Heart left ventricle (tissue), 16 donors: ENCODE measurements around the gene GBGT1. TPM values are rescaled to one million over a fixed set of nuclear protein-coding genes. Genes with fewer than 3 reads are reported as not detected.

Experiments
- ATAC-seq, 4 donors: fragments of 200-7000 bp; cut with Tn5 transposase; one replicate each; pipeline ENCODE4 v1.9.1; 2020 to 2022; ENCODE audit warnings: moderate library complexity in 4 of 4, mild to moderate bottlenecking in 3 of 4, moderate number of reproducible peaks in 1 of 4
- DNase-seq, 5 donors: peaks; one replicate each; pipeline ENCODE4 v3.0.0-alpha.2; 2020
- H3K27ac ChIP-seq, 12 donors: fragments of 200-600 bp; sonication (generic) in 4 of 12; one replicate each; pipeline versions ENCODE4 v1.5.0 to v1.8.0; 2016 to 2022; ENCODE audit warnings: mild to moderate bottlenecking in 2 of 12
- H3K27me3 ChIP-seq, 9 donors: fragments of 200-600 bp; sonication (generic) in 2 of 9; one replicate each; pipeline versions ENCODE4 v1.5.1 to v1.8.0; 2016 to 2022; ENCODE audit warnings: mild to moderate bottlenecking in 3 of 9
- H3K36me3 ChIP-seq, 9 donors: fragments of 200-600 bp; sonication (generic) in 2 of 9; one replicate each; pipeline versions ENCODE4 v1.5.0 to v1.8.0; 2018 to 2022; ENCODE audit warnings: mild to moderate bottlenecking in 2 of 9
- H3K4me1 ChIP-seq, 12 donors: fragments of 200-600 bp; sonication (generic) in 4 of 12; one replicate each; pipeline versions ENCODE4 v1.5.0 to v1.8.0; 2016 to 2022; ENCODE audit warnings: mild to moderate bottlenecking in 3 of 12
- H3K4me3 ChIP-seq, 12 donors: fragments of 200-600 bp; sonication (generic) in 4 of 12; one replicate each; pipeline versions ENCODE4 v1.5.0 to v1.8.0; 2017 to 2022; ENCODE audit warnings: mild to moderate bottlenecking in 9 of 12, moderate library complexity in 4 of 12
- H3K9me3 ChIP-seq, 12 donors: fragments of 200-600 bp; sonication (generic) in 4 of 12; one replicate each; pipeline versions ENCODE4 v1.5.0 to v1.8.0; 2016 to 2022; ENCODE audit warnings: mild to moderate bottlenecking in 1 of 12
- POLR2A ChIP-seq, 2 donors: fragments of 450-650 bp; IDR thresholded peaks; one replicate each; pipeline ENCODE4 v1.6.1; 2017; ENCODE audit warnings: antibody characterized with exemption in 2 of 2, mild to moderate bottlenecking in 2 of 2, moderate library complexity in 2 of 2
- WGBS, 4 donors: extraction: QIAGEN DNeasy Blood & Tissue Kit in 2 of 4; methylation state at CpG; one replicate each; pipeline versions ENCODE4 v1.1.5 to v1.1.7; 2013 to 2018; 5-methylcytosine and 5-hydroxymethylcytosine counted together
- intact Hi-C, 10 donors: fragments of 100-400 bp; cut with DNase I; formaldehyde crosslinking; loops; one replicate each; pipeline versions ENCODE4 v1.11.1 to v1.14.2; 2022
- polyA plus RNA-seq, 2 donors: library from polyadenylated mRNA; stranded (reverse); fragments of 200-250 nt; gene quantifications; one replicate each; pipeline ENCODE4 v1.2.3, GENCODE V29; 2013
- total RNA-seq, 9 donors: library from RNA; depleted of rRNA in 2 of 9; stranded (reverse); fragments of >200 nt in 2 of 9; fragmentation: NEBNext Ultra II Directional in 3 of 9; extraction: Animal tissue kit (Norgen Biotek cat#: 25700) in 3 of 9; gene quantifications; one replicate each; pipeline versions ENCODE4 v1.1.0 to v1.2.4, GENCODE V29; 2016 to 2023
- TF ChIP-seq, protein P1 (sequence below), 12 donors: fragments of 200-600 bp; sonication (generic) in 4 of 12; IDR thresholded peaks; one replicate each; pipeline versions ENCODE4 v1.5.0 to v1.8.0; 2018 to 2022; ENCODE audit warnings: antibody characterized with exemption in 12 of 12, mild to moderate bottlenecking in 5 of 12
- donor health status: ischemic (EF 13 %, LVEDD 7.1; RV severe dilation, severe dysfunction).
- donor health status: healthy with polysubstance abuse.
- donor health status: DM: no; HTN: yes; CAD: no.
- donor health status: DM: no; HTN: no; CAD: no.
- donor health status: ischemic (EF 25% LVEDD 6.9; RV normal size, moderate dysfunction).
- donor health status: ischemic (EF 25% LVEDD 5.7; RV mildly dilated, moderate dysfunction).
- donor health status: healthy.
- donor health status: DM: yes; HTN: yes; CAD: no.
- donor health status: ischemic (EF 35%, LVEDD 5.7; RV mildly dilated, moderate dysfunction).
- donor health status: nonischemic (EF 11% LVEDD 7.7; RV severe dilation, severe dysfunction).
- donor health status: DM: yes; HTN: yes; CAD: no.
- donor health status: PGD.
- donor health status: ischemic (EF 29% LVEDD 5.4; RV normal size, mild dysfunction).
- donor health status: nonischemic (EF 23%, LVEDD 6.1; RV moderate dilation, normal function).

GBGT1 gene
- total and polyA plus RNA-seq, 11 donors = 4.6 to 22.5 (median 7.0) TPM

DNA sequence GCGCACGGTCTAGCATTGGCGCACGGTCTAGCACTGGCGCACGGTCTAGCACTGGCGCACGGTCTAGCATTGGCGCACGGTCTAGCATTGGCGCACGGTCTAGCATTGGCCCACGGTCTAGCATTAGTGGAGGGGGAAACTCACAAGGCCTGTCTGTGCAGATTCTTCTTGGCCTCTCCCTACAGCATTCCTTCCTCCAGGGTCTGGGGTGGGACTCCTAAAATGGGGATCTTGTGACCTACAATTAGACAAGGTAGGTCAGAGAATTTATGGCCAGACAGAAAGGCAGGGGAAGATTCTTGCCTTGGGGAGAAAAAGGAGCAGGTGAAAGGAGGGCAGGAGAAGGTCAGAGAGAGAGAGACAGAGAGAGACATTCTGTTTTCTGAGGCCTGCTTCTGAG is 5.4 kb upstream of the GBGT1 start:
- DNase-seq (no peak), ATAC-seq (no peak)
- Histone ChIP-seq H3K27me3 (peaks cover 0 to 4% (median 0%) of the 10 kb centered on the region in 9 donors), H3K9me3 (no peaks in the 10 kb centered on the region), H3K36me3 (no peaks in the 10 kb centered on the region), H3K27ac (no peak overlapping the region), H3K4me3 (no peak overlapping the region), H3K4me1 (peaks cover 0 to 9% (median 2%) of the 10 kb centered on the region in 12 donors)
- intact Hi-C loops = no loop called here
- WGBS, 4 donors = 92 to 96% (median 95%) methylated on average over 13 of the region's 13 CpGs
- TF ChIP-seq POLR2A (IDR thresholded peaks at IDR 0.05) = no peak
- TF ChIP-seq, protein P1, sequence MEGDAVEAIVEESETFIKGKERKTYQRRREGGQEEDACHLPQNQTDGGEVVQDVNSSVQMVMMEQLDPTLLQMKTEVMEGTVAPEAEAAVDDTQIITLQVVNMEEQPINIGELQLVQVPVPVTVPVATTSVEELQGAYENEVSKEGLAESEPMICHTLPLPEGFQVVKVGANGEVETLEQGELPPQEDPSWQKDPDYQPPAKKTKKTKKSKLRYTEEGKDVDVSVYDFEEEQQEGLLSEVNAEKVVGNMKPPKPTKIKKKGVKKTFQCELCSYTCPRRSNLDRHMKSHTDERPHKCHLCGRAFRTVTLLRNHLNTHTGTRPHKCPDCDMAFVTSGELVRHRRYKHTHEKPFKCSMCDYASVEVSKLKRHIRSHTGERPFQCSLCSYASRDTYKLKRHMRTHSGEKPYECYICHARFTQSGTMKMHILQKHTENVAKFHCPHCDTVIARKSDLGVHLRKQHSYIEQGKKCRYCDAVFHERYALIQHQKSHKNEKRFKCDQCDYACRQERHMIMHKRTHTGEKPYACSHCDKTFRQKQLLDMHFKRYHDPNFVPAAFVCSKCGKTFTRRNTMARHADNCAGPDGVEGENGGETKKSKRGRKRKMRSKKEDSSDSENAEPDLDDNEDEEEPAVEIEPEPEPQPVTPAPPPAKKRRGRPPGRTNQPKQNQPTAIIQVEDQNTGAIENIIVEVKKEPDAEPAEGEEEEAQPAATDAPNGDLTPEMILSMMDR (IDR thresholded peaks at IDR 0.05) = no peak

DNA sequence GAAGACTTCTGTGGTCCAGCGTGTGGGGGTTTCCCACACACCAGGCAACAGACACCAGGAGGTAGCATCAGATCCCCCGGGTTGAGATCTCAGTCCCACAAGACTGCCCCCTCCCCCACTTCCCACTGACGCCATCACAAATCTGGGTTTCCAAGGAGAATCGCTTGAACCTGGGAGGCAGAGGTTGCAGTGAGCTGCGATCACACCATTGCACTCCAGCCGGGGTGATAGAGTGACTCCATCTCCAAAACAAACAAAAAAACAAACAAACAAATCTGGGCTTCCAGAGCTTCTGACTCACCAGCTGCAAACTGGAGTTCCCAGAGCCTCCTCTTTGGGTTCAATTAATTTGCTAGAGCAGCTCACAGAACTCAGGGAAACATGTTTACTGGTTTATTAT is 4.7 kb upstream of the GBGT1 start:
- no peak for ATAC-seq
- Histone ChIP-seq H3K27me3 (peaks cover 0 to 4% (median 0%) of the 10 kb centered on the region in 9 donors), H3K36me3 (no peaks in the 10 kb centered on the region), H3K27ac (no peak overlapping the region), H3K4me3 (no peak overlapping the region), H3K9me3 (no peaks in the 10 kb centered on the region), H3K4me1 (peaks cover 0 to 16% (median 6%) of the 10 kb centered on the region in 12 donors)
- WGBS, 4 donors = 53 to 62% (median 55%) methylated on average over 6 of the region's 6 CpGs
- DNase-seq = no peak
- intact Hi-C loops = no loop called here
- TF ChIP-seq, protein P1 (IDR thresholded peaks at IDR 0.05) = no peak
- TF ChIP-seq POLR2A (IDR thresholded peaks at IDR 0.05) = no peak

DNA sequence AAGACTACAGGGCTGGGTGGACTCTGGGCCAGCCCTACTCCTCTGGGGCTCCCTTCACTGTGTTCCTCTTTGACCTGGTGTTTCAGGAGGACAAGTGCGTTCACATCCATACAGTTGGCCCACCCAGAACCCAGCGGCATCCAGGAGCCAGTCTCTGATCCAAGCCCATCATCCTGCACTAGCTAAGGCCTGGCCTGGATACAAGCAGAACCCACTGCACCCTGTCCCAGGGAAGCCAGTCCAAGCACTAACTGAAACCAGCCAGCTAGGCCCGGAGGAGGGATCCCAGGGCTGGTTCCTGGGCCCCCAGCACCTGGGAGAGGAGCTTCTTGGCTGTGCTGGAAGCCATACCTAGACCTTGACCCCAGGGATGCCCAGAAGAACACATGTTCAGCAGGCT is 4.1 kb upstream of the GBGT1 start:
- WGBS, 4 donors = 80 to 90% (median 90%) methylated on average over 2 to 3 of the region's 3 CpGs

DNA sequence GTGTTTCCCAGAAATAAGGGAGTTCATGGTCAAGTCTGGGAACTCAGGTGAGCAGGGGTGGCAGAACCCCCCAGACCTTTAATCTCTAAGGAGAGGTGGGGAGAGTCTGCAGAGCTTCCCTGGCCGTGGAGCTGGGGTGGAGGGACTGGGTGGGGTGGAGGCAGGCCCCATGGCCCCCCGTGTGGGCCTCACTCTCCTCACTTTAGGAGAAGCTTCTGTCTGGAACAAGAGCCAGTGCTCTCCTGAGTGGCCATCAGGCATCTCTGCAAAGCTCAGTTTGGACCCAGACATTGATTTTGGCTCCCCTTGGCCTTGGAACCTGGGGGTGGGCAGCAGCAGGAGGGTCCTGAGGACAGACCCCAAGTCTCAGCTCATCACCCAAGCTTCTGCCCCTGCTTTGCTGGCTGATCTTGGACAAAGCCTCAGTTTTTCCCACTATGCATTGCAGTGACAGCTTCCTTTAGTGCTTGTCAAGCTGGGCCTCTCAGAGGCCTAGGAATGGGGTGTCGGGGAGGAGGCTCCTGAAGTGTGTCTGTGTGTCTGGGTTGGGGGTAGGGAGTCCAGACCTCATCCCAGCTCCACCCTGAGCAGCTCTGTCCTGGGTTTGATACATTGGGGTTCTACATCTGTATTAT is 3.5 kb upstream of the GBGT1 start:
- intact Hi-C loops = no loop called here
- 73 to 100% (median 79%) methylated on average over 1 to 3 of the region's 3 CpGs for WGBS, 4 donors
- peaks cover 0 to 24% (median 14%) of the 10 kb centered on the region in 12 donors for H3K4me1 ChIP-seq
- no peak overlapping the region for H3K4me3 ChIP-seq
- no peak overlapping the region for H3K27ac ChIP-seq
- ATAC-seq = no peak
- H3K9me3 ChIP-seq = no peaks in the 10 kb centered on the region
- TF ChIP-seq, protein P1 (IDR thresholded peaks at IDR 0.05) = no peak
- no peak for TF ChIP-seq POLR2A (IDR thresholded peaks at IDR 0.05)
- H3K27me3 ChIP-seq = peaks cover 0 to 4% (median 0%) of the 10 kb centered on the region in 9 donors
- no peak for DNase-seq
- H3K36me3 ChIP-seq = no peaks in the 10 kb centered on the region

More for the DNA sequence above, 4.1 kb upstream of the GBGT1 start:
- no peak overlapping the region for H3K4me3 ChIP-seq
- H3K27ac ChIP-seq = no peak overlapping the region
- H3K36me3 ChIP-seq = no peaks in the 10 kb centered on the region
- peaks cover 0 to 22% (median 11%) of the 10 kb centered on the region in 12 donors for H3K4me1 ChIP-seq
- no peaks in the 10 kb centered on the region for H3K9me3 ChIP-seq
- intact Hi-C loops = no loop called here
- no peak for ATAC-seq
- H3K27me3 ChIP-seq = peaks cover 0 to 4% (median 0%) of the 10 kb centered on the region in 9 donors
- TF ChIP-seq, protein P1 (IDR thresholded peaks at IDR 0.05) = no peak
- no peak for TF ChIP-seq POLR2A (IDR thresholded peaks at IDR 0.05)
- DNase-seq = no peak
